ENCODE results near the gene LRRC4C. TPM values are rescaled to one million over a fixed set of nuclear protein-coding genes. Genes with fewer than 3 reads are reported as not detected.
"Not testable (repeated sequence)": the region's sequence is repeated elsewhere in the genome, so short reads cannot be mapped to it uniquely, and the experiment has no call there.

Gene LRRC4C
- total RNA-seq, 1 donor from 2014 or later = 2.2 TPM

DNA sequence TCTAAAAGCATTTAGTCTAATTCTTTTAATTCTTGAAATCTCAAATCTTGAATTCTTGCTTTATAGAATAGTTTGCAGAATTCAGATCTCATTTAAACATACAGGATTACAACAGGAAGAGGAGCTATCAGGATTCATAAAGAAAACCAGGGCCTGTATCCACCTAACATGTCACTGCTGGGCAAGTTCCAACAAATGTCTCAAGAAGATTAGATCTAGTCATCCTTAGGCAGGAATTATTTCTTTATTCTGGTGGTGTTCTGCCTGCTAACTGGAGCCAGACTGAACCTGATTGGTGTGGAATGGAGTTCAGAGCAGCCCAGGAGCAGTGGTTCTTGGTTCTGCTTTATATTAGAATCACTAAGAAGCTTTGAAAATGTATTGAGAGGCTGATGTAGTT, 500.7 kb downstream of the LRRC4C start:
- no peak for ATAC-seq
- no peaks in the 10 kb centered on the region for H3K9me3 ChIP-seq
- TF ChIP-seq CTCF (IDR thresholded peaks at IDR 0.05) = no peak

DNA sequence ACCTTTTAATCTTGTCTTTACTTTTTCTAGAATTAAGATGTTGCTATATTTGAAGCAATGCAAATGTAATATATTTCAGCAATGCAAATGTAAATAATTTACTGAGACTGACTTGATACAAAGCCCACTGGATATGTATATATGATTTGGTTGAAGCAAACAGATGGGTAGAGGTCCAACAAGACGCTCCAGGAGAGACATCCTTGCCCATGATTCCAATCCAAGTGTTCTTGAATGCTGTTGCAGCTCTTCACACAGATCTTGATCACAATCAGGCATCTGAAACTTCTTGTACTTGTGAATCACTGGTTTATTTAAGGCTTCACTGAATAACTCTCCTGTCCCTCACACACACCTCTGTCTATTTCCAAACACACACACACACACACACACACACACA, 507.0 kb downstream of the LRRC4C start:
- no peaks in the 10 kb centered on the region for H3K27me3 ChIP-seq
- H3K9me3 ChIP-seq = no peaks in the 10 kb centered on the region
- H3K36me3 ChIP-seq = no peaks in the 10 kb centered on the region
- H3K4me3 ChIP-seq = no peak overlapping the region
- H3K4me1 ChIP-seq = no peaks in the 10 kb centered on the region
- TF ChIP-seq CTCF (IDR thresholded peaks at IDR 0.05) = no peak
- intact Hi-C loops (cut with DNase I) = no loop called here
- ATAC-seq = no peak
- H3K27ac ChIP-seq = no peak overlapping the region
- DNase-seq = no peak

More for the DNA sequence above, 500.7 kb downstream of the LRRC4C start:
- H3K27me3 ChIP-seq = no peaks in the 10 kb centered on the region
- intact Hi-C loops (cut with DNase I) = no loop called here
- no peaks in the 10 kb centered on the region for H3K4me1 ChIP-seq
- DNase-seq = no peak
- H3K4me3 ChIP-seq = no peak overlapping the region
- H3K36me3 ChIP-seq = no peaks in the 10 kb centered on the region
- no peak overlapping the region for H3K27ac ChIP-seq

GRCh38 chr11:40938002-40938401, 521.5 kb downstream of the LRRC4C start:
- H3K4me1 ChIP-seq = no peaks in the 10 kb centered on the region
- DNase-seq (no peak), ATAC-seq (no peak)
- intact Hi-C loops (cut with DNase I) = no loop called here
- no peak overlapping the region for H3K27ac ChIP-seq
- no peak overlapping the region for H3K4me3 ChIP-seq
- no peak for TF ChIP-seq CTCF (IDR thresholded peaks at IDR 0.05)
- H3K9me3 ChIP-seq = no peaks in the 10 kb centered on the region
- H3K27me3 ChIP-seq = no peaks in the 10 kb centered on the region
- H3K36me3 ChIP-seq = no peaks in the 10 kb centered on the region

DNA sequence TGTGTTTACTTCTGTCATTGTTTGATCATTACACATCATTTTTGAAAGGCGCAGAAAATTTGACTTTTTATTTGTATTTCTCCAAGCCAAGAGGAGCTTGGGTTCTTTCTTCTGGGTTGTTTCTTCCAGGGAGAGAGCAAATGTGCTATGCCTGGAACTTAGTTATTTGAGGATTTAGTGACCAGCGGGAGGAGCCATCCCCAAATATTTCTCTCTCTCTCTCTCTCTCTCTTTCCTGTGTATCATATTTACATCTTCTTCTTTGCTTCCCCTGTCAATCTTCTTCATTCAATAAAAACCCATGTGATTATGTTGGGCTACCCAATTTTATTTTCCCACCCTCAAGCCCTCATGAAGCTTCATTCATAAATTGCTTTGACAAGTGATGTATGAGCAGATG, 534.5 kb downstream of the LRRC4C start:
- Histone ChIP-seq H3K36me3 (no peaks in the 10 kb centered on the region), H3K27ac (no peak overlapping the region), H3K9me3 (no peaks in the 10 kb centered on the region), H3K4me1 (no peaks in the 10 kb centered on the region), H3K4me3 (no peak overlapping the region), H3K27me3 (no peaks in the 10 kb centered on the region)
- TF ChIP-seq CTCF (IDR thresholded peaks at IDR 0.05) = no peak
- intact Hi-C loops (cut with DNase I) = no loop called here
- DNase-seq (no peak), ATAC-seq (no peak)

DNA sequence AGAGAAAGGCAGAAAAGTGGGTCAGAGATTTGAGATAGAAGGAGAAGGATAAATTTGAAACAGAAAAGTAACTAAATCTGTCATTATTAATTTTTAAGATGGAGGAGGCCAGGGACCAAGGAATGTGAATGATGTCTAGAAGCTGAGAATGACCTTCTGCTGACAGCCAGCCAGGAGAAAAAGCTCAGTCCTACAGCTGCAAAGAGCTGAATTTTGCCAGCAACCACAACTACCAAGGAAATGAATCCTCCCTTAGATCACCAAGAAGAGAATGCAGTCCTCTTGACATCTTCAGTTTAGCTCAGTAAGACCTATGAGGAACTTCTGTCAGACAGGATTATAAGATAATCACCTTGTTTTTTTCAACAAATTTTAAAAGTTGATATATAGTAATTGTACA, 538.2 kb downstream of the LRRC4C start:
- ATAC-seq (no peak), DNase-seq (no peak)
- TF ChIP-seq CTCF (IDR thresholded peaks at IDR 0.05) = no peak
- no peaks in the 10 kb centered on the region for H3K9me3 ChIP-seq
- H3K36me3 ChIP-seq = no peaks in the 10 kb centered on the region
- H3K27ac ChIP-seq = no peak overlapping the region
- H3K4me1 ChIP-seq = no peaks in the 10 kb centered on the region
- intact Hi-C loops (cut with DNase I) = no loop called here
- no peaks in the 10 kb centered on the region for H3K27me3 ChIP-seq
- H3K4me3 ChIP-seq = no peak overlapping the region

GRCh38 chr11:40910774-40911173, 548.7 kb downstream of the LRRC4C start:
- H3K9me3 ChIP-seq; DNase-seq; H3K4me1 ChIP-seq; ATAC-seq; H3K36me3 ChIP-seq; H3K4me3 ChIP-seq; H3K27ac ChIP-seq; intact Hi-C loops (cut with DNase I); H3K27me3 ChIP-seq: not testable (repeated sequence)

Measured in upper lobe of right lung (tissue), 1 donor.